CD4-positive, alpha-beta T cell (primary cell): ENCODE data around the gene IRF6. TPM values are rescaled to one million over a fixed set of nuclear protein-coding genes. Genes with fewer than 3 reads are reported as not detected.

ENCODE experiments used
- ATAC-seq: fragments of 200-7000 bp; cut with Tn5 transposase; one replicate; pipeline ENCODE4 v1.10.0; 2022; ENCODE audit warnings: mild to moderate bottlenecking; ENCODE audit not compliant: poor library complexity
- CTCF ChIA-PET: fragments of 350-600 bp; sonication (Branson Sonifier 250); formaldehyde crosslinking; loops from one replicate; lab custom pipeline; 2021; ENCODE audit warnings: antibody characterized with exemption, inconsistent platforms; lab: Charles Lee
- POLR2A ChIA-PET: fragments of 350-600 bp; sonication (Branson Sonifier 250); formaldehyde crosslinking; loops from one replicate; lab custom pipeline; 2021; ENCODE audit warnings: antibody characterized with exemption, inconsistent platforms; lab: Charles Lee
- DNase-seq, 14 experiments: peaks; one replicate each; pipeline ENCODE4 v3.0.0-alpha.2; 2013 to 2020; ENCODE audit warnings: mixed read lengths in 2 of 14
- H3K27ac ChIP-seq, 2 donors: one replicate each; pipeline versions ENCODE4 v1.5.1 to v1.7.0; 2013; ENCODE audit warnings: low read length in 2 of 2, low read depth in 1 of 2, mild to moderate bottlenecking in 1 of 2
- H3K27me3 ChIP-seq, 2 experiments: 1 replicate in 1 of 2; 2 replicates in 1 of 2; pipeline versions ENCODE4 v1.6.1 to v1.7.0; 2013; ENCODE audit warnings: low read length in 2 of 2, control low read depth in 1 of 2, mild to moderate bottlenecking in 1 of 2, moderate library complexity in 1 of 2; ENCODE audit not compliant: insufficient read depth in 2 of 2, control insufficient read depth in 1 of 2
- H3K36me3 ChIP-seq: one replicate; pipeline ENCODE4 v1.6.1; 2013; ENCODE audit warnings: low read length, control low read depth; ENCODE audit not compliant: insufficient read depth
- H3K4me1 ChIP-seq: one replicate; pipeline ENCODE4 v1.6.1; 2013; ENCODE audit warnings: low read length, control low read depth; ENCODE audit not compliant: insufficient read depth
- H3K4me3 ChIP-seq: one replicate; pipeline ENCODE4 v1.5.1; 2013; ENCODE audit warnings: mild to moderate bottlenecking, low read length, moderate library complexity
- H3K9me3 ChIP-seq, 2 experiments: 1 replicate in 1 of 2; 2 replicates in 1 of 2; pipeline versions ENCODE4 v1.6.1 to v1.7.0; 2013; ENCODE audit warnings: low read length in 2 of 2, mild to moderate bottlenecking in 2 of 2, control low read depth in 1 of 2, moderate library complexity in 1 of 2; ENCODE audit not compliant: control insufficient read depth in 1 of 2, insufficient read depth in 1 of 2
- H3K27ac Mint-ChIP-seq: one replicate; pipeline ENCODE4 v1.8.0; 2020; ENCODE audit warnings: mixed read lengths
- H3K27me3 Mint-ChIP-seq: one replicate; pipeline ENCODE4 v1.8.0; 2021; ENCODE audit warnings: mixed read lengths
- H3K36me3 Mint-ChIP-seq: one replicate; pipeline ENCODE4 v1.8.0; 2021; ENCODE audit warnings: low read depth, mixed read lengths
- H3K4me1 Mint-ChIP-seq: one replicate; pipeline ENCODE4 v1.8.0; 2021; ENCODE audit warnings: low read depth, mixed read lengths
- H3K4me3 Mint-ChIP-seq: one replicate; pipeline ENCODE4 v1.8.0; 2020; ENCODE audit warnings: mild to moderate bottlenecking, mixed read lengths
- H3K9me3 Mint-ChIP-seq: one replicate; pipeline ENCODE4 v1.8.0; 2020; ENCODE audit warnings: mixed read lengths
- intact Hi-C, 2 experiments: fragments of 100-400 bp; cut with DNase I in 1 of 2; cut with micrococcal nuclease in 1 of 2; formaldehyde crosslinking; loops; one replicate each; pipeline versions ENCODE4 v1.15.1 to v1.9.0; 2023 to 2025; cut with DNase I, micrococcal nuclease
- total RNA-seq, 174 experiments: library from RNA in 2 of 174; stranded (reverse) in 2 of 174; gene quantifications; one replicate each; pipeline ENCODE4 v1.2.3 and lab custom pipeline; 2021 to 2026
- TF ChIP-seq, protein P1 (sequence below): fragments of 200-600 bp; IDR thresholded peaks from one replicate; pipeline ENCODE4 v1.8.0; 2022; ENCODE audit warnings: antibody characterized with exemption, mild to moderate bottlenecking

The IRF6 gene
- total RNA-seq, 2 experiments from 2014 or later, result 0.74 to 1.7 TPM

DNA sequence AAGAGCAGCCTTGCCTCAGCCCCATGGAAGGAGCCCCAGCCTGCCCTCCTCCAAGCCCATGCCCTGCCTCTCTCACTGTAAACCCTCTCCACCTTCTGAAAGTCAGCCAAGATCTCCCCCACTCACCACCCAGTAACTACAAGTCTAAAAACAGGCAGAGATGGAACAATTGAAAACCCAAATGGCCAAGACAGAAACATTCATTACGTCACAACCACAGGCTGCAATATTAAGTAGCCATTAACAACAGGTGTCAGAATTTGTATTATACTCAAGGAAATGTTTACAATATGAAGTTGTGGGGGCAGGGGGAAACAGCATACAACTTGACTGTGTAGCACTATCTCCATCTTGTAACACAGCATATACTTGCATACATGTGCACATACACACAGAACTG lies 2.4 kb downstream of the IRF6 start:
- intact Hi-C loops, result no loop called here
- TF ChIP-seq, protein P1, sequence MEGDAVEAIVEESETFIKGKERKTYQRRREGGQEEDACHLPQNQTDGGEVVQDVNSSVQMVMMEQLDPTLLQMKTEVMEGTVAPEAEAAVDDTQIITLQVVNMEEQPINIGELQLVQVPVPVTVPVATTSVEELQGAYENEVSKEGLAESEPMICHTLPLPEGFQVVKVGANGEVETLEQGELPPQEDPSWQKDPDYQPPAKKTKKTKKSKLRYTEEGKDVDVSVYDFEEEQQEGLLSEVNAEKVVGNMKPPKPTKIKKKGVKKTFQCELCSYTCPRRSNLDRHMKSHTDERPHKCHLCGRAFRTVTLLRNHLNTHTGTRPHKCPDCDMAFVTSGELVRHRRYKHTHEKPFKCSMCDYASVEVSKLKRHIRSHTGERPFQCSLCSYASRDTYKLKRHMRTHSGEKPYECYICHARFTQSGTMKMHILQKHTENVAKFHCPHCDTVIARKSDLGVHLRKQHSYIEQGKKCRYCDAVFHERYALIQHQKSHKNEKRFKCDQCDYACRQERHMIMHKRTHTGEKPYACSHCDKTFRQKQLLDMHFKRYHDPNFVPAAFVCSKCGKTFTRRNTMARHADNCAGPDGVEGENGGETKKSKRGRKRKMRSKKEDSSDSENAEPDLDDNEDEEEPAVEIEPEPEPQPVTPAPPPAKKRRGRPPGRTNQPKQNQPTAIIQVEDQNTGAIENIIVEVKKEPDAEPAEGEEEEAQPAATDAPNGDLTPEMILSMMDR, result no peak
- no peaks in the 10 kb centered on the region for H3K36me3 Mint-ChIP-seq
- DNase-seq (no peak), ATAC-seq (no peak)
- H3K27ac Mint-ChIP-seq, result no peak overlapping the region
- Histone ChIP-seq H3K4me1 (peaks cover 8% of the 10 kb centered on the region), H3K36me3 (no peaks in the 10 kb centered on the region), H3K27me3 (peaks cover 4% of the 10 kb centered on the region in 2 experiments), H3K4me3 (no peak overlapping the region), H3K27ac (no peak overlapping the region), H3K9me3 (peaks cover 0 to 4% of the 10 kb centered on the region in 2 experiments)
- no peaks in the 10 kb centered on the region for H3K9me3 Mint-ChIP-seq
- ChIA-PET POLR2A (no interaction called here), CTCF (no interaction called here)
- H3K4me3 Mint-ChIP-seq, result no peak overlapping the region
- H3K27me3 Mint-ChIP-seq, result peaks cover 20% of the 10 kb centered on the region
- H3K4me1 Mint-ChIP-seq, result peaks cover 8% of the 10 kb centered on the region

DNA sequence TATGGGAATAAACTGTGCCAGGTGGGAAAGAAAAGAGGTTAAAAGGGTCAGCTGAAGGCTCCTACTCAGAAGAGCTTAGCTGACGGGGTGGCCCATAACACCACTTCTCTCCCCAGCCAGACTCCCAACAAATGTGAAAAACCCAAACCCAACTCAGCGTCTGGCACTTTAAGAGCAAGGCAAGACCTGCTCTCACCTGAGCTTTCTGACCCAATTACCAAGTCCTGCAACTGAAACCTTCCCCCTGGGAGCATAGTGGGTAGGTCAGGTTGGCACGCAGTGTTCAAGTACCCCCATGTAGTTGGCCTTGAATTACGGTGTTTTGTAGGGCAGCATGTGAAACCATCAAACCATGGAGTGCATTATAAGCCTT lies 3.2 kb downstream of the IRF6 start:
- Mint-ChIP-seq H3K27me3 (peaks cover 23% of the 10 kb centered on the region), H3K9me3 (no peaks in the 10 kb centered on the region), H3K27ac (no peak overlapping the region), H3K36me3 (no peaks in the 10 kb centered on the region), H3K4me3 (no peak overlapping the region), H3K4me1 (peaks cover 8% of the 10 kb centered on the region)
- intact Hi-C loops, result no loop called here
- ATAC-seq (no peak), DNase-seq (no peak)
- TF ChIP-seq, protein P1, result no peak
- Histone ChIP-seq H3K4me1 (peaks cover 8% of the 10 kb centered on the region), H3K27me3 (peaks cover 4% of the 10 kb centered on the region in 2 experiments), H3K9me3 (peaks cover 0 to 4% of the 10 kb centered on the region in 2 experiments), H3K36me3 (no peaks in the 10 kb centered on the region), H3K4me3 (no peak overlapping the region), H3K27ac (no peak overlapping the region)
- CTCF ChIA-PET, result no interaction called here
- POLR2A ChIA-PET, result no interaction called here

DNA sequence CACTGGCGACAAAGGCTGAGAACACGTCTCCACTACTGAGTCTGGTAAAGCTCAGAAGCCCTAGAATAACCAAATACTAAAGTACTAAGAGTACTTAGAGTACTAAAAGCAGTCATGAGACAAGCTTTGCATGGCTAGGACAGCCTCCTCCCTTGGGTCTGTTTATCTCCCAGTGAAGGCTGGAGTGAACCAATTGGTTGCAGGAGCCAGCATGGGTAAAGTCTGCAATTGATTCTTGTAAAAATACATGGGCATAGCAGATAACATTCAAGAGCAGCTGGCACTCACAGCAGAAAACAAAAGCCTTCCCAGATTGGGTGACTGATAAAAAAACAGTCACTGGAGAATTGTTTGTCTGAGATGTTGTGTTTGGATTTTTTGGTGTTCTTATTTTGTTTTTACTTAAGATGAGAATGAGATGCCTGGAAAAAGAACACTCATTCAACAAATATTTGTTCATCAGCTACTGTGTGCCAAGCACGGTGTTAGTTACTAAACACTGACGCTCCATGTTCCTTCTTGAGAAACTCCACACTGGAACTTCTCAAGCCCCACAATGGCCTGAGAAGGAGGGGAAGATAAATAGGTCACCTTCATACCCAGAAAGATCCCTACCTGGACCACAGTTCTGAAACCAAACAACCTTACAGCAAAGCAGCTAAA lies 3.7 kb downstream of the IRF6 start:
- Mint-ChIP-seq H3K9me3 (no peaks in the 10 kb centered on the region), H3K36me3 (no peaks in the 10 kb centered on the region), H3K4me1 (peaks cover 8% of the 10 kb centered on the region), H3K27ac (no peak overlapping the region), H3K4me3 (no peak overlapping the region), H3K27me3 (peaks cover 26% of the 10 kb centered on the region)
- Histone ChIP-seq H3K4me1 (peaks cover 8% of the 10 kb centered on the region), H3K36me3 (no peaks in the 10 kb centered on the region), H3K4me3 (no peak overlapping the region), H3K9me3 (peaks cover 0 to 4% of the 10 kb centered on the region in 2 experiments), H3K27me3 (peaks cover 4% of the 10 kb centered on the region in 2 experiments), H3K27ac (no peak overlapping the region)
- intact Hi-C loops, result no loop called here
- CTCF ChIA-PET, result no interaction called here
- POLR2A ChIA-PET, result no interaction called here
- no peak for ATAC-seq
- DNase-seq, result no peak
- TF ChIP-seq, protein P1, result no peak
